Astrocyte of the spinal cord (primary cell): Measurements from ENCODE around the gene SHISA3.

ENCODE experiments used
- DNase-seq: peaks from one replicate; pipeline ENCODE4 v3.0.0; 2011; ENCODE audit warnings: low read depth, low spot score
- H3K4me3 ChIP-seq: 2 replicates; pipeline ENCODE4 v1.5.1; 2011; ENCODE audit warnings: low read depth, mild to moderate bottlenecking, low read length, moderate library complexity
- CTCF ChIP-seq: IDR thresholded peaks from 2 replicates; pipeline ENCODE4 v1.5.1; 2012; ENCODE audit warnings: low read depth, mild to moderate bottlenecking, low read length, inconsistent platforms
- in situ Hi-C: cut with HindIII; loops from 2 replicates; pipeline ENCODE4 v1.10.0; 2017; ENCODE audit warnings: low sequenced_read_pairs

Gene SHISA3

GRCh38 chr4:42396752-42397634 is at the start of gene SHISA3:
Gene SHISA3, plus strand, starts transcription at chr4:42397488. Its CDS starts 569 bp downstream, at chr4:42398057.
- no peak for TF ChIP-seq CTCF
- H3K4me3 ChIP-seq: peak within 1 kb of the TSS; percentile 43
- peak; percentile 17 for DNase-seq
- in situ Hi-C loops: no loop called here

DNA sequence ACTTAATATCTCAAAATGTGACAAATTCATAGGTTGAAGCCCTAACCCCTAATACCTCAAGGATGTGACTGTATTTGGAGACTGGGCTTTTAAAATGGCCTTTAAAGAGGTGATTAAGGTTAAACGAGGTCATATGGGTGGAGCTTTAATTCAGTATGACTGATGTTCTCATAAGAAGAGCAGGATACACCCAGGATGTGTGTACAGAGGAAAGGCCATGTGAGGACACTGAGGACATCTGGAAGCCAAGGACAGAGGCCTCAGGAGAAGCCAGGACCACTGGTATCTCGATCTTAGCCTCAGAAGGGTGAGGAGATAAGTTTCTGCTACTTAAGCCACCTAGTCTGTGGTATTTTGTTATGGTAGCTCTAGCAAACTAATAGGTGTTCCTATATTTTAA is 49.0 kb upstream of the SHISA3 start:
- H3K4me3 ChIP-seq: no peak overlapping the region
- TF ChIP-seq CTCF: no peak
- in situ Hi-C loops: no loop called here
- DNase-seq: no peak

- in situ Hi-C loops: no loop called here
- DNase-seq: no peak
Measured at GRCh38 chr4:42348692-42349091, 48.6 kb upstream of the SHISA3 start.

GRCh38 chr4:42350611-42351182 is 46.6 kb upstream of the SHISA3 start:
- no peak for TF ChIP-seq CTCF
- in situ Hi-C loops: no loop called here
- DNase-seq: no peak
- H3K4me3 ChIP-seq: no peak overlapping the region

More at GRCh38 chr4:42348692-42349091, 48.6 kb upstream of the SHISA3 start:
- TF ChIP-seq CTCF: no peak
- no peak overlapping the region for H3K4me3 ChIP-seq

DNA sequence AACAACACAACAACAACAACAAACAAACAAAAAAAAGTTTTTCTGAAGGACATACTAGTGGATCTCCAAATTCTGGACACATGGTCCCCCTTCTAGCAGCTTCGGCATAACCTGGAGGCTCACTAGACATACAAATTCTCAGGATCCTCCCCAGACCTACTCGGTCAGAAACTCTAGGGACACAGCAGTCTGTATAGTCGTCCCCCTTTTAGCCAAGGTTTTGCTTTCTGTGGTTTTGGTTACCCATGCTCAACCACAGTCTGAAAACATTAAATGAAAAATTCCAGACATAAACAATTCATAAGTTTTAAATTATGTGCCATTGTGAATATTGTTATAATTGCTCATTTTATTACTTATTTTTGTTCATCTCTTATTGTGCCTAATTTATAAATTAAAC is 45.2 kb upstream of the SHISA3 start:
- TF ChIP-seq CTCF: no peak
- H3K4me3 ChIP-seq: no peak overlapping the region
- no peak for DNase-seq
- in situ Hi-C loops: no loop called here

- DNase-seq: no peak
- H3K4me3 ChIP-seq: no peak overlapping the region
- in situ Hi-C loops: no loop called here
- no peak for TF ChIP-seq CTCF
Measured at GRCh38 chr4:42357325-42357724, 40.0 kb upstream of the SHISA3 start.
